Neuronal stem cell (in vitro differentiated cells): ENCODE results near the gene MAT1A.
"Not testable (repeated sequence)": the region's sequence is repeated elsewhere in the genome, so short reads cannot be mapped to it uniquely, and the experiment has no call there.

Experiments used
- DNase-seq: peaks from one replicate; pipeline ENCODE4 v3.0.0-alpha.2; 2013; ENCODE audit warnings: low spot score
- H2AFZ ChIP-seq: one replicate; pipeline ENCODE4 v1.6.1; 2013; ENCODE audit warnings: mild to moderate bottlenecking, low read length, inconsistent platforms
- H2AK5ac ChIP-seq: 2 replicates; pipeline ENCODE4 v1.6.1; 2013; ENCODE audit warnings: low read depth, mild to moderate bottlenecking, inconsistent platforms, low read length, moderate library complexity, mixed read lengths
- H2BK120ac ChIP-seq: 2 replicates; pipeline ENCODE4 v1.6.1; 2013; ENCODE audit warnings: low read depth, mild to moderate bottlenecking, inconsistent platforms, low read length, moderate library complexity, mixed read lengths
- H2BK12ac ChIP-seq: one replicate; pipeline ENCODE4 v1.6.1; 2013; ENCODE audit warnings: low read length, inconsistent platforms
- H2BK15ac ChIP-seq: 2 replicates; pipeline ENCODE4 v1.6.1; 2013; ENCODE audit warnings: mild to moderate bottlenecking, low read length, inconsistent platforms, mixed read lengths
- H2BK5ac ChIP-seq: one replicate; pipeline ENCODE4 v1.6.1; 2013; ENCODE audit warnings: inconsistent platforms, mild to moderate bottlenecking, low read length, moderate library complexity
- H3K14ac ChIP-seq: one replicate; pipeline ENCODE4 v1.6.1; 2013; ENCODE audit warnings: low read length, inconsistent platforms
- H3K18ac ChIP-seq: 2 replicates; pipeline ENCODE4 v1.6.1; 2013; ENCODE audit warnings: low read length, inconsistent platforms
- H3K23ac ChIP-seq: 2 replicates; pipeline ENCODE4 v1.6.1; 2013; ENCODE audit warnings: low read depth, mild to moderate bottlenecking, mixed read lengths, low read length, inconsistent platforms; ENCODE audit not compliant: poor library complexity
- H3K27ac ChIP-seq: replicated peaks from 3 replicates; pipeline ENCODE4 v1.5.1; 2013; ENCODE audit warnings: low read length, inconsistent platforms
- H3K27me3 ChIP-seq, 3 experiments: 2 replicates each; pipeline ENCODE4 v1.6.1; 2013; ENCODE audit warnings: low read length in 3 of 3, mild to moderate bottlenecking in 2 of 3, inconsistent platforms in 1 of 3, low read depth in 1 of 3, mixed read lengths in 1 of 3, moderate library complexity in 1 of 3; ENCODE audit not compliant: control insufficient read depth in 3 of 3, insufficient read depth in 3 of 3
- H3K36me3 ChIP-seq, 2 donors: replicated peaks in 1 of 2; 2 replicates each; pipeline ENCODE4 v1.6.1; 2013; ENCODE audit warnings: low read length in 2 of 2; ENCODE audit not compliant: control insufficient read depth in 2 of 2, insufficient read depth in 2 of 2
- H3K4ac ChIP-seq: 2 replicates; pipeline ENCODE4 v1.6.1; 2013; ENCODE audit warnings: inconsistent platforms, mild to moderate bottlenecking, low read length, moderate library complexity
- H3K4me1 ChIP-seq, 2 donors: 1 replicate in 1 of 2; 2 replicates in 1 of 2; pipeline ENCODE4 v1.6.1; 2013; ENCODE audit warnings: low read length in 2 of 2, low read depth in 1 of 2; ENCODE audit not compliant: control insufficient read depth in 2 of 2, insufficient read depth in 1 of 2
- H3K4me2 ChIP-seq: one replicate; pipeline ENCODE4 v1.6.1; 2013; ENCODE audit warnings: mild to moderate bottlenecking, low read length, inconsistent platforms; ENCODE audit not compliant: insufficient read depth, poor library complexity, severe bottlenecking
- H3K4me3 ChIP-seq, 2 donors: 2 replicates each; pipeline ENCODE4 v1.5.1; 2013; ENCODE audit warnings: low read length in 2 of 2, mild to moderate bottlenecking in 2 of 2, inconsistent platforms in 1 of 2, moderate library complexity in 1 of 2
- H3K79me1 ChIP-seq: one replicate; pipeline ENCODE4 v1.6.1; 2013; ENCODE audit warnings: low read depth, mild to moderate bottlenecking, inconsistent platforms, low read length, moderate library complexity
- H3K9ac ChIP-seq: one replicate; pipeline ENCODE4 v1.6.1; 2013; ENCODE audit warnings: mild to moderate bottlenecking, low read depth, low read length, inconsistent platforms; ENCODE audit not compliant: poor library complexity
- H3K9me3 ChIP-seq, 2 donors: replicated peaks in 1 of 2; 2 replicates each; pipeline versions ENCODE3 to v1.6.1; 2013; ENCODE audit warnings: low read length in 2 of 2, mild to moderate bottlenecking in 2 of 2, inconsistent platforms in 1 of 2, low read depth in 1 of 2, mixed read lengths in 1 of 2, moderate library complexity in 1 of 2; ENCODE audit not compliant: control insufficient read depth in 2 of 2, insufficient read depth in 1 of 2
- H4K8ac ChIP-seq: one replicate; pipeline ENCODE4 v1.6.1; 2013; ENCODE audit warnings: low read depth, mild to moderate bottlenecking, inconsistent platforms, low read length, moderate library complexity
- H4K91ac ChIP-seq: one replicate; pipeline ENCODE4 v1.6.1; 2013; ENCODE audit warnings: low read length, low read depth, mild to moderate bottlenecking, inconsistent platforms; ENCODE audit not compliant: poor library complexity
- WGBS, 2 donors: extraction: QIAGEN DNeasy Blood & Tissue Kit; methylation state at CpG; one replicate each; pipeline ENCODE4 v1.1.7; 2013; ENCODE audit warnings: missing lambda C conversion rate in 2 of 2, mixed read lengths in 1 of 2; ENCODE audit not compliant: insufficient read length in 2 of 2, insufficient replicate concordance in 1 of 2; ENCODE audit errors: extremely low coverage in 2 of 2; 5-methylcytosine and 5-hydroxymethylcytosine counted together

The MAT1A gene

GRCh38 chr10:80315391-80315790, 25.9 kb upstream of the MAT1A start:
- no peak overlapping the region for H3K9ac ChIP-seq
- no peak overlapping the region for H2BK120ac ChIP-seq
- no peak overlapping the region for H2BK15ac ChIP-seq
- no peak overlapping the region for H4K8ac ChIP-seq
- peak overlapping the region; percentile 75 for H3K23ac ChIP-seq
- H3K36me3 ChIP-seq, result no peaks in the 10 kb centered on the region
- no peak overlapping the region for H3K4me3 ChIP-seq
- H2BK12ac ChIP-seq, result no peak overlapping the region
- no peak for DNase-seq
- no CpG with 5 or more reads among the region's 21 CpGs for WGBS, 2 donors
- H3K9me3 ChIP-seq, result no peaks in the 10 kb centered on the region
- H3K27ac ChIP-seq, result no peak overlapping the region
- no peak overlapping the region for H3K4me2 ChIP-seq
- H4K91ac ChIP-seq, result no peak overlapping the region
- no peak overlapping the region for H2AFZ ChIP-seq
- no peaks in the 10 kb centered on the region for H3K27me3 ChIP-seq
- H3K18ac ChIP-seq, result no peak overlapping the region
- no peaks in the 10 kb centered on the region for H3K4me1 ChIP-seq
- H2AK5ac ChIP-seq, result no peak overlapping the region
- H3K4ac ChIP-seq, result no peak overlapping the region
- no peak overlapping the region for H3K14ac ChIP-seq
- H3K79me1 ChIP-seq, result no peaks in the 10 kb centered on the region
- H2BK5ac ChIP-seq, result no peak overlapping the region

GRCh38 chr10:80313523-80313922, 24.1 kb upstream of the MAT1A start:
- Histone ChIP-seq H4K91ac (no peak overlapping the region), H2BK120ac (no peak overlapping the region), H3K9me3 (no peaks in the 10 kb centered on the region), H2BK15ac (no peak overlapping the region), H3K4me3 (no peak overlapping the region), H3K4me2 (no peak overlapping the region), H3K4ac (no peak overlapping the region), H3K36me3 (no peaks in the 10 kb centered on the region), H2AK5ac (no peak overlapping the region), H3K27me3 (no peaks in the 10 kb centered on the region), H3K79me1 (no peaks in the 10 kb centered on the region), H2BK12ac (no peak overlapping the region), H3K18ac (no peak overlapping the region), H2AFZ (no peak overlapping the region), H4K8ac (no peak overlapping the region), H3K9ac (peak overlapping the region; percentile 12), H3K27ac (no peak overlapping the region), H3K14ac (no peak overlapping the region), H3K23ac (no peak overlapping the region), H2BK5ac (no peak overlapping the region), H3K4me1 (no peaks in the 10 kb centered on the region)
- WGBS, 2 donors, result no CpG with 5 or more reads among the region's 5 CpGs
- no peak for DNase-seq

- not testable (repeated sequence) for H2AFZ ChIP-seq, H3K4me1 ChIP-seq, H2BK12ac ChIP-seq, H3K23ac ChIP-seq, H3K9ac ChIP-seq, H3K14ac ChIP-seq, H4K8ac ChIP-seq, H3K9me3 ChIP-seq, DNase-seq, H4K91ac ChIP-seq, H3K4ac ChIP-seq, H3K36me3 ChIP-seq, H3K27me3 ChIP-seq, H3K18ac ChIP-seq, H2BK120ac ChIP-seq, H2BK15ac ChIP-seq, H3K4me2 ChIP-seq, H3K4me3 ChIP-seq, H2AK5ac ChIP-seq, H2BK5ac ChIP-seq, H3K79me1 ChIP-seq, H3K27ac ChIP-seq
- WGBS, 2 donors, result no CpG with 5 or more reads among the region's 3 CpGs
These were observed 16.5 kb upstream of the MAT1A start for GRCh38 chr10:80305989-80306388.

- Histone ChIP-seq H3K27ac (no peak overlapping the region), H3K14ac (no peak overlapping the region), H3K9ac (no peak overlapping the region), H3K27me3 (no peaks in the 10 kb centered on the region), H3K36me3 (no peaks in the 10 kb centered on the region), H2AFZ (no peak overlapping the region), H3K4me3 (no peak overlapping the region), H2BK12ac (no peak overlapping the region), H2BK5ac (no peak overlapping the region), H3K18ac (no peak overlapping the region), H3K79me1 (no peaks in the 10 kb centered on the region), H2BK15ac (no peak overlapping the region), H4K8ac (no peak overlapping the region), H3K9me3 (peaks cover 0 to 3% of the 10 kb centered on the region in 2 donors), H2AK5ac (no peak overlapping the region), H3K4ac (no peak overlapping the region), H3K4me2 (no peak overlapping the region), H4K91ac (no peak overlapping the region), H2BK120ac (no peak overlapping the region), H3K23ac (no peak overlapping the region), H3K4me1 (no peaks in the 10 kb centered on the region)
- DNase-seq, result no peak
- WGBS, 2 donors, result no CpG with 5 or more reads among the region's 3 CpGs
These were observed 7.5 kb upstream of the MAT1A start for GRCh38 chr10:80296942-80297341.
